ENCODE data around the gene PUM2.
"Not testable (repeated sequence)": the region's sequence is repeated elsewhere in the genome, so short reads cannot be mapped to it uniquely, and the experiment has no call there.

Gene PUM2

GRCh38 chr2:20370191-20370590 lies 19.5 kb upstream of the PUM2 start:
- FAIRE-seq = no peak
- no peak for DNase-seq (ENCODE audit: insufficient read length, low spot score)

GRCh38 chr2:20369366-20369765 lies 18.7 kb upstream of the PUM2 start:
- no peak for FAIRE-seq
- DNase-seq (ENCODE audit: insufficient read length, low spot score) = no peak

GRCh38 chr2:20368706-20369105 lies 18.1 kb upstream of the PUM2 start:
- FAIRE-seq (no peak), DNase-seq (ENCODE audit: insufficient read length, low spot score) (no peak)

- not testable (repeated sequence) for FAIRE-seq; DNase-seq (ENCODE audit: insufficient read length, low spot score)
These were observed 17.3 kb upstream of the PUM2 start for GRCh38 chr2:20367929-20368328.

GRCh38 chr2:20366672-20367116 lies 16.1 kb upstream of the PUM2 start:
- FAIRE-seq (no peak), DNase-seq (ENCODE audit: insufficient read length, low spot score) (no peak)

- DNase-seq (ENCODE audit: insufficient read length, low spot score) (peak; percentile 54), FAIRE-seq (peak; percentile 63)
These were observed 14.7 kb upstream of the PUM2 start for GRCh38 chr2:20365249-20365817.

- no peak for DNase-seq (ENCODE audit: insufficient read length, low spot score)
- no peak for FAIRE-seq
These were observed 12.9 kb upstream of the PUM2 start for GRCh38 chr2:20363578-20363977.

GRCh38 chr2:20362701-20363435 lies 12.2 kb upstream of the PUM2 start:
- FAIRE-seq = peak; percentile 57
- no peak for DNase-seq (ENCODE audit: insufficient read length, low spot score)

- FAIRE-seq = no peak
These were observed 11.2 kb upstream of the PUM2 start for GRCh38 chr2:20361893-20362292.

GRCh38 chr2:20359096-20359495 lies 8.5 kb upstream of the PUM2 start:
- FAIRE-seq (peak; percentile 55), DNase-seq (ENCODE audit: insufficient read length, low spot score) (no peak)

More at GRCh38 chr2:20361893-20362292, 11.2 kb upstream of the PUM2 start:
- DNase-seq (ENCODE audit: insufficient read length, low spot score) = no peak

GRCh38 chr2:20357638-20358389 lies 7.2 kb upstream of the PUM2 start:
- FAIRE-seq = no peak

GRCh38 chr2:20356042-20356441 lies 5.4 kb upstream of the PUM2 start:
- FAIRE-seq = peak; percentile 62

More at GRCh38 chr2:20357638-20358389, 7.2 kb upstream of the PUM2 start:
- no peak for DNase-seq (ENCODE audit: insufficient read length, low spot score)

GRCh38 chr2:20355131-20355530 lies 4.5 kb upstream of the PUM2 start:
- DNase-seq (ENCODE audit: insufficient read length, low spot score) (no peak), FAIRE-seq (no peak)

More at GRCh38 chr2:20356042-20356441, 5.4 kb upstream of the PUM2 start:
- DNase-seq (ENCODE audit: insufficient read length, low spot score) = peak; percentile 32

- FAIRE-seq (no peak), DNase-seq (ENCODE audit: insufficient read length, low spot score) (no peak)
These were observed 2.8 kb upstream of the PUM2 start for GRCh38 chr2:20353241-20353992.

GRCh38 chr2:20352581-20353216 lies 2.1 kb upstream of the PUM2 start:
- DNase-seq (ENCODE audit: insufficient read length, low spot score) = no peak
- no peak for FAIRE-seq

GRCh38 chr2:20352230-20352578 lies 1.6 kb upstream of the PUM2 start:
- DNase-seq (ENCODE audit: insufficient read length, low spot score) (no peak), FAIRE-seq (no peak)

- no peak for FAIRE-seq
These were observed 1.0 kb upstream of the PUM2 start for GRCh38 chr2:20351555-20352229.

GRCh38 chr2:20350041-20350712 lies 467 bp downstream of the PUM2 start:
- FAIRE-seq = no peak

More at GRCh38 chr2:20351555-20352229, 1.0 kb upstream of the PUM2 start:
- DNase-seq (ENCODE audit: insufficient read length, low spot score) = no peak

GRCh38 chr2:20349513-20349921 lies 1.1 kb downstream of the PUM2 start:
- DNase-seq (ENCODE audit: insufficient read length, low spot score) = no peak
- no peak for FAIRE-seq

More at GRCh38 chr2:20350041-20350712, 467 bp downstream of the PUM2 start:
- DNase-seq (ENCODE audit: insufficient read length, low spot score) = peak; percentile 48
